ENCODE data around the gene SPATA17.

GRCh38 chr1:217622042-217622441 is 9.1 kb upstream of the SPATA17 start:
- TF ChIP-seq YY1 (IDR thresholded peaks at IDR 0.05; ENCODE audit: insufficient read depth, insufficient read length) (no peak), SUZ12 (IDR thresholded peaks at IDR 0.05; ENCODE audit: extremely low read depth, insufficient read depth, insufficient read length) (no peak), ZNF274 (IDR thresholded peaks at IDR 0.05; ENCODE audit: low read depth, low read length) (no peak)

Data from NT2/D1 (cell line).